Body of pancreas (tissue), 4 donors: ENCODE data around the gene RPS8. TPM values are rescaled to one million over a fixed set of nuclear protein-coding genes. Genes with fewer than 3 reads are reported as not detected.
"Not testable (repeated sequence)": the region's sequence is repeated elsewhere in the genome, so short reads cannot be mapped to it uniquely, and the experiment has no call there.

Source experiments
- ATAC-seq: fragments of 150-250 bp; one replicate; pipeline ENCODE4 v1.9.1; 2016
- DNase-seq, 4 donors: peaks; one replicate each; pipeline ENCODE4 v3.0.0-alpha.2; 2019
- H3K27ac ChIP-seq, 4 donors: fragments of 200-600 bp; sonication (generic); 1 replicate in 3 of 4; 2 replicates in 1 of 4; pipeline versions ENCODE4 v1.5.1 to v1.6.1; 2016 to 2019; ENCODE audit warnings: mild to moderate bottlenecking in 1 of 4, mixed read lengths in 1 of 4, moderate library complexity in 1 of 4
- H3K27me3 ChIP-seq, 2 donors: fragments of 200-600 bp; sonication (generic); one replicate each; pipeline ENCODE4 v1.6.0; 2016; ENCODE audit warnings: mild to moderate bottlenecking in 1 of 2
- H3K36me3 ChIP-seq, 2 donors: fragments of 200-600 bp; sonication (generic); replicated peaks in 1 of 2; 2 replicates each; pipeline ENCODE4 v1.5.1; 2016; ENCODE audit warnings: low read depth in 2 of 2; ENCODE audit not compliant: insufficient read depth in 1 of 2
- H3K4me1 ChIP-seq: fragments of 200-600 bp; sonication (generic); one replicate; pipeline ENCODE4 v1.6.0; 2016
- H3K4me3 ChIP-seq, 2 donors: fragments of 200-600 bp; sonication (generic); 1 replicate in 1 of 2; 2 replicates in 1 of 2; pipeline ENCODE4 v1.5.1; 2016 to 2019
- H3K9me3 ChIP-seq, 3 donors: fragments of 200-600 bp; sonication (generic); 1 replicate in 2 of 3; 2 replicates in 1 of 3; pipeline ENCODE4 v1.5.1; 2016
- CTCF ChIP-seq, 7 experiments: fragments of 450-650 bp in 4 of 7; fragments of 200-600 bp in 3 of 7; sonication (generic) in 3 of 7; IDR thresholded peaks; one replicate each; pipeline ENCODE4 v1.5.1; 2016 to 2019; ENCODE audit warnings: antibody characterized with exemption in 7 of 7
- POLR2A ChIP-seq, 3 donors: fragments of 450-650 bp; IDR thresholded peaks; one replicate each; pipeline ENCODE4 v1.6.1; 2016; ENCODE audit warnings: antibody characterized with exemption in 3 of 3, mild to moderate bottlenecking in 2 of 3
- WGBS, 2 donors: methylation state at CpG; one replicate each; pipeline ENCODE4 v1.1.5; 2017; 5-methylcytosine and 5-hydroxymethylcytosine counted together
- intact Hi-C: fragments of 100-400 bp; cut with DNase I; formaldehyde crosslinking; loops from one replicate; pipeline ENCODE4 v1.15.1; 2023
- total RNA-seq, 2 donors: library from RNA; depleted of rRNA; stranded (reverse); fragments of >200 nt; gene quantifications; one replicate each; pipeline ENCODE4 v1.1.0, GENCODE V29; 2016

RPS8 gene
- total RNA-seq, 2 donors from 2014 or later: 1,064 to 1,413 TPM

- ATAC-seq: no peak
- Histone ChIP-seq H3K27me3 (no peaks in the 10 kb centered on the region), H3K4me1 (peaks cover 11% of the 10 kb centered on the region), H3K27ac (no peak overlapping the region), H3K36me3 (no peaks in the 10 kb centered on the region), H3K9me3 (no peaks in the 10 kb centered on the region), H3K4me3 (no peak overlapping the region)
- DNase-seq: no peak
- no peak for TF ChIP-seq CTCF (IDR thresholded peaks at IDR 0.05)
- no peak for TF ChIP-seq POLR2A (IDR thresholded peaks at IDR 0.05)
- WGBS, 2 donors: 94 to 100% methylated on average over 1 of the region's 1 CpG
- intact Hi-C loops: no loop called here
Observed at GRCh38 chr1:44735992-44736391, 39.3 kb upstream of the RPS8 start.

GRCh38 chr1:44738953-44739306, 36.4 kb upstream of the RPS8 start:
- ATAC-seq, DNase-seq, H3K4me1 ChIP-seq, intact Hi-C loops, H3K9me3 ChIP-seq, H3K36me3 ChIP-seq, H3K27me3 ChIP-seq, H3K4me3 ChIP-seq: not testable (repeated sequence)
- H3K27ac ChIP-seq: peak overlapping the region; percentile 58 to 92 (median 80)
- 18 to 29% methylated on average over 1 of the region's 1 CpG for WGBS, 2 donors

- no peaks in the 10 kb centered on the region for H3K9me3 ChIP-seq
- intact Hi-C loops: no loop called here
- ATAC-seq: peak; percentile 100
Observed at GRCh38 chr1:44739307-44740178, 35.8 kb upstream of the RPS8 start, which contains the start of gene KIF2C. KIF2C (plus strand) TSS chr1:44739837; CDS start chr1:44739933, 96 bp downstream.

GRCh38 chr1:44740179-44740617, 35.1 kb upstream of the RPS8 start:
- Histone ChIP-seq H3K27ac (no peak overlapping the region), H3K4me3 (no peak overlapping the region), H3K9me3 (no peaks in the 10 kb centered on the region), H3K27me3 (no peaks in the 10 kb centered on the region), H3K4me1 (peaks cover 7% of the 10 kb centered on the region), H3K36me3 (no peaks in the 10 kb centered on the region)
- intact Hi-C loops: no loop called here
- 1 to 2% methylated on average over 13 to 14 of the region's 14 CpGs for WGBS, 2 donors
- ATAC-seq (no peak), DNase-seq (no peak)
- TF ChIP-seq CTCF (IDR thresholded peaks at IDR 0.05) (no peak), POLR2A (IDR thresholded peaks at IDR 0.05) (no peak)

More at GRCh38 chr1:44739307-44740178, 35.8 kb upstream of the RPS8 start, which contains the start of gene KIF2C:
- Histone ChIP-seq H3K4me1 (peaks cover 7% of the 10 kb centered on the region), H3K27me3 (no peaks in the 10 kb centered on the region), H3K4me3 (peak within 1 kb of the TSS in 1 of 2 donors; percentile 23), H3K36me3 (no peaks in the 10 kb centered on the region), H3K27ac (peak within 1 kb of the TSS; percentile 58 to 92 (median 80))
- peak; percentile 97 to 98 (median 97) for DNase-seq
- WGBS, 2 donors: 1% methylated on average over 21 to 57 of the region's 57 CpGs
- TF ChIP-seq CTCF (IDR thresholded peaks at IDR 0.05): peak in 1 of 7 experiments; percentile 34
- TF ChIP-seq POLR2A (IDR thresholded peaks at IDR 0.05): peak; percentile 48 to 81 (median 78)

- 88 to 100% methylated on average over 1 of the region's 1 CpG for WGBS, 2 donors
- Histone ChIP-seq H3K4me1 (peaks cover 7% of the 10 kb centered on the region), H3K9me3 (no peaks in the 10 kb centered on the region), H3K36me3 (no peaks in the 10 kb centered on the region), H3K27me3 (no peaks in the 10 kb centered on the region), H3K4me3 (no peak overlapping the region), H3K27ac (no peak overlapping the region)
- ATAC-seq: no peak
- intact Hi-C loops: no loop called here
- no peak for DNase-seq
- TF ChIP-seq CTCF (IDR thresholded peaks at IDR 0.05) (no peak), POLR2A (IDR thresholded peaks at IDR 0.05) (no peak)
Observed at GRCh38 chr1:44743211-44743610, 32.1 kb upstream of the RPS8 start.
